Activated CD8-positive, alpha-beta memory T cell treated with anti-CD3 and anti-CD28 coated beads, Interleukin-2, amount 50 U/mL, for 1 hour (primary cell): ENCODE results near the gene KSR2.

Source experiments
- DNase-seq: peaks from one replicate; pipeline ENCODE4 v3.0.0-alpha.2; 2020; ENCODE audit errors: extremely low read depth

The KSR2 gene

DNA sequence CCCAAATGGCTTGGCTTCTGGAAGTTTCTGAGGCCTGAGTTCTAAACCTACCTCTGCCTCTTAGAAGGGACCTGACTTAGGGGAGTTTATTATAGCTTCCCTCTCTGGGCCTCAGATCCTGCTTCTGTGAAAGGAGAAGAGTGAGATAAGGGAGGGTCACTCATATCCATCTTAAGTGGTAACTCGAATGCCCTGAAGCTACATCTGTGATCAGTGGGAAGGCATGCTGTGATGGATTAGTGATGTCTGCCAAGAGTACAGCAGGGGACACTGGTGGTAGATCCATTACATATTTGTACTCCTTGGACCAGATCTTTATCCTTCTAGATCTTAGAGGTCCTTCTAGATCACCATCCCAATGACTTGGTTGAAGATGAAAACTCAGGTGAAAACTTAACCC is 509.6 kb downstream of the KSR2 start:
- no peak for DNase-seq

DNA sequence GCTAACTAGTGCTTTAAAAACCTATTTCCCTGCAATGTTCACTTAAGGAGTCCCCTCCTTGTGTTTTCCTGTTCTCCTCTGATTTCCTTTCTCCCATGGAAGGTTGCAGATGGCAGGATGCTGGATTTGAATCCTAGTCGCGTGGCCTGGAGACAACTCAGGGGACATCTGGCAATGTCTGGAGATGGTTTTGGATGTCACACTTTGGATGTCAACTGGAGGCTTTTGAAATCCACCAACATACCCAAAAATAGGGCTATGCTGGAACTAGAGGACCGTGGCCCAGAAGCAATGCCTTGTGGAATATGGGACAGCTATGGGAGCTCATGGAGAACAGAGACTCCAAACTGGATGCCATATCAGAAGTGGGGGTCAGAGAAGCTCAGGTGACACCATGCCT is 511.6 kb downstream of the KSR2 start:
- DNase-seq: no peak

GRCh38 chr12:117456076-117456475 is 512.7 kb downstream of the KSR2 start:
- no peak for DNase-seq

- DNase-seq: no peak
Measured at GRCh38 chr12:117453961-117454360, 514.8 kb downstream of the KSR2 start.

- no peak for DNase-seq
Measured at GRCh38 chr12:117452112-117452511, 516.7 kb downstream of the KSR2 start.

DNA sequence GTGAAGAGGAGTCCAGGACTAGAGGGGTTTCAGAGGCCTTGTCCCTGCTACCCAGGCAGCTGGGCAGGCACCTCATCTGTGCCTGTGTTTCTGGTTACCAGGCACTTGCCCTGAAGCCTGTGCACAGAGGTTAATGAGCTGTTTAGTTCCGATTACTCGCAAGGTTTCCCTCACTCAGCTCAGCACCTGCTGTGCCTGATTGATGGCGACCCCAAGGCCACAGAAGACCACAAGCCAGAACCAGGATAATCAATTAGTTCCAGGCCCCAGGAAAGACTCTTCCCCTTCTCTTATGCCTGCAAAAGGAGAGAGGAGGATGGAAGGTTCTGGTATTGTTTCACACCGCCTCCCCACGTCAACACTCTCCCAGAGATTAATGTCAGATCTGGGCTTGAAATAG is 518.6 kb downstream of the KSR2 start:
- DNase-seq: no peak

GRCh38 chr12:117447665-117448366 is 521.0 kb downstream of the KSR2 start:
- DNase-seq: no peak

- DNase-seq: no peak
Measured at GRCh38 chr12:117444781-117445180, 524.0 kb downstream of the KSR2 start.

DNA sequence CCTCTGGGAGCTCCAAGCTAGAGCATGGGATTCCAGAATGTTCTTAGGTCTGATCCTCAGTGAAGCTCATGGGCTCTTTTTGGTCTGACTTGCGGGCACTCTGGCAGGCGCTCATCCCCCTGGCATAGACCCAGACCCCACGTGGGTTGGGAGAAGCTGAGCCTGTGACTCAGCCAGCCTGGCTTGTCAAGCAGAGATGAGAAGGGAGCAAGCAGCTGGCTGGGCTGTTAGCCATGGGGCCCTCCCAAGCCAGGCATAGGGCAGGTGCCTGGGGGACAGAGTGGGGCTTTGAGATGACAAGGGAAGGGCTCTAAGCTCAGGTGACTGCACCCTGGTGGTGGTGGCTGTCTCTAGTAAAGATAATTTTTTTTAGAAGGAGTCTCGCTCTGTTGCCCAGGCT is 527.0 kb downstream of the KSR2 start:
- DNase-seq: no peak

GRCh38 chr12:117440384-117440783 is 528.4 kb downstream of the KSR2 start:
- DNase-seq: no peak

DNA sequence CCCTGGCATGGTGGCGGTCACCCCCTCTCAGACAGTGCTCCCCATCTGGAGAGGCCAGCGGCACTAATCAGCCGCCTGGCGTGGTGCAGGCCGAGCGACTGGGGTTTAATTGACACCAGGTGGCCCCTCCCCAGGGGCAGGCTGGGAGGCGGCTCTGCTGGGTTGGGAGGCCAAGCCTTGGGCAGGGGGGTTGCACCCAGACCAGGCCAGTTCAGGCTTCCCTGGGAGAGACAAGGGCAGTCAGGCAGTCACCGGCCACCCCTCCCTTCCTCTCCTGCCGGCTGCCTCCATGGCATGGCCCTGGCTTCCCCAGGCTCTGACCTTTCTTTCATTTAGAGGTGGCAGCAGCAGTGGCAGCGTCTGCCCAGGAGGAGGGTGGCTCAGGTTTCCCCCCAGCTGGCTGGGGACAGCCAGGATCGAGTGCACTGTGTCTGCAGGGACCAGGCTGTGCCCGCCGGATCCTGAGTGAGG is 529.2 kb downstream of the KSR2 start:
- no peak for DNase-seq

DNA sequence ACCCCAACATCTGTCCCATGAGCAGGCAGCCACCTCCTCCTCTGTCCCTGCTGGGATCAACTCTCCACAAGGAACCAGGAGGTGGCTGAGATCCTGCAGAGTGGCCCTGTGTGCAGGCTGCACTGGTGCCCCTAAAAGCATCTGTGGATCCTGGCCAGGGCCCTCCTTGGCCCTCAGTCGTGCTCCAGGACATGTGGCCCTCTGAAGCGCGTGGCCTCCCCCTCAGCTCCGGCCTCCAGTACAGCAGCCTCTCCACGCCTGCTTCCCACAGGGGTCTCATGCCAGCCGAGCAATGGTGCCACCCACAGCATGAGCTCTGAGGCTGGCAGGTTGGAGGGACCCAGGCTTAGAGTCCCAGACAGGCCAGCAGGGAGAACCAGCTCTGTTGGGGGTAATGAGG is 530.0 kb downstream of the KSR2 start:
- DNase-seq: no peak

- DNase-seq: no peak
Measured at GRCh38 chr12:117437516-117438255, 531.1 kb downstream of the KSR2 start.

GRCh38 chr12:117433878-117434277 is 534.9 kb downstream of the KSR2 start:
- no peak for DNase-seq

DNA sequence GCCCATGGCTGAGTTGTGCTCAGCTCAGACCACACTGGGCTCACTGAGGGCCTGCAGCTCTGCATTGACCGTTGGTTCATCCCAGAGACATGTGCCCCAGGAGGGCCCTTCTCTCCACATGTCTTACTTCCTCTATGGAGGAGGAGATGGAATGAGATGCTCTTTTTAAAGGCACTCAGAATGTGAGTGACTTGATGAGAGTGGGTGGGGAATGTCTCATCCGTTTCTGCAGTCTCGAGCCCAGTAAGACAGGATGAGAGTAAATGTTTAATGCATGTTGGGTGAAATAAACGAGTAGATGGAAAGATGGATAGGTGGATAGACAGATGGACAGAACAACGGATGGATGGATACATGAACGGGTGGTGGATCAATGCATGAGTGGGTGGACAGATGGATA is 538.5 kb downstream of the KSR2 start:
- DNase-seq: no peak

DNA sequence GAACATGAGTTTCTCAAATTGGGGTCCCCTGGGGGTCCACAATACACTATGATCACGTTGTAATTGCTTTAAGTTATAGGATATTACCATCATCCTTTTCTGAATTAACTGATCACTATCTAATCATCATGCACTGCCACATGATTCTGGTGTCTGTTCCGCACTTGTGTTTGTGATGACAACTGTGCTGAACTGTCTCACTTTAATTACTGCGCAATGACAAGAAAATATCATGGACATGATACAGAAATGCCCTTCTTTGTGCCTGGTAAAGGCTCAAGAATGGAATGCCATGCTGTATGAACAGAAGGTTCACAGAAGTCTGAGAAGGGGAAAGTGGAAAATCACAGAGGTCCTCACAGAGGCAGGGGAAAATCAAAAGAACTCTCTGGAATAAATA is 541.6 kb downstream of the KSR2 start:
- DNase-seq: no peak

- no peak for DNase-seq
Measured at GRCh38 chr12:117421987-117422386, 546.8 kb downstream of the KSR2 start.

DNA sequence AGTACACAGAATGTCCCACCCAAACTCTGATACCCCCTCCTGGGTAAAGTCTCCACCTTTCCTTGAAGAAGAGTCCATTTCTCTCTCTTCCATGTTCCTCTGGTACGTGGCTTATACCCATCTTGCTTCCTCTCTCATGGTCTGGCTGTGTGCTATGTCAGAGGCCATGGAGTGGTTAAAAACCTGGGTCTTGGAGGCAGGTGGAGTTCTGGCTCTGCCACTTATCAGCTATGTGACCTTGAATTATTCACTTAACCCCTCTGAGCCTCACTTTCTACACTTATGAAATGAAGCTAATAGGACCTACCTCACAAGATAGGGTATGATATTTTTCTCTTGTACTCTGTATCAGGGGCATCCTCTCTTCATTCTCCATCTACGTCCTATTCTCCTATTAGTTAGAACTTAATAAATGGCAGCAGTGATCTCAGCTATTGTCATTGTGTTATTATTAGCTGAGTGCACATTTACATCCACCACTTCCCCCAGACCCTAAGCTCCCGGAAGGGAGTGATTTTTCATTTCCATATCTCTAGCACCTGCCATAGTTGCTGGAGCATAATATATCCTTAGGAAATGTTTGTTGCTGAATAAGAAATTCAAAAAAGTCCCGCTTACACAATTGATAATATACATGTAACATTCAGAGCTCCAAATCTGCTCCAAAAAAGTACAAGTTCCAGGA is 547.6 kb downstream of the KSR2 start:
- DNase-seq: no peak

DNA sequence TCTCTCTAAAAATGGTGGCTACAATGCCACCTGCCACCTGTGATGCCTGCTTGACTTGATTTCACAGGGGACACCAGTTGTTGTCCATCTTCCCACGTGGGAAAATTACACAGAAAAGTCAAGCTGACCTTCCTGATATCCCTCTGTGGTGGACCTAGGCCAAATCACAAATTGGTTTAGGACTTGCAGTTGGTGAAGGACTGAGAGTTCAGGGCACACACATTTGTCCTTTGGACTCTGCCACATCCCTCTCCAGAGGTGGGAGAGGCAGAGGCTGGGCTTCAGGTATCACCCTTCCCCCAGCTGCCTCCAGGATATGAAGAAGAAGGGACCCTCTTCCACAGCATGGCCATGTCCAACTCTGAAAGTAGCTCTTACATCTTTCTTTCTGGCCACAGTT is 551.8 kb downstream of the KSR2 start:
- no peak for DNase-seq

DNA sequence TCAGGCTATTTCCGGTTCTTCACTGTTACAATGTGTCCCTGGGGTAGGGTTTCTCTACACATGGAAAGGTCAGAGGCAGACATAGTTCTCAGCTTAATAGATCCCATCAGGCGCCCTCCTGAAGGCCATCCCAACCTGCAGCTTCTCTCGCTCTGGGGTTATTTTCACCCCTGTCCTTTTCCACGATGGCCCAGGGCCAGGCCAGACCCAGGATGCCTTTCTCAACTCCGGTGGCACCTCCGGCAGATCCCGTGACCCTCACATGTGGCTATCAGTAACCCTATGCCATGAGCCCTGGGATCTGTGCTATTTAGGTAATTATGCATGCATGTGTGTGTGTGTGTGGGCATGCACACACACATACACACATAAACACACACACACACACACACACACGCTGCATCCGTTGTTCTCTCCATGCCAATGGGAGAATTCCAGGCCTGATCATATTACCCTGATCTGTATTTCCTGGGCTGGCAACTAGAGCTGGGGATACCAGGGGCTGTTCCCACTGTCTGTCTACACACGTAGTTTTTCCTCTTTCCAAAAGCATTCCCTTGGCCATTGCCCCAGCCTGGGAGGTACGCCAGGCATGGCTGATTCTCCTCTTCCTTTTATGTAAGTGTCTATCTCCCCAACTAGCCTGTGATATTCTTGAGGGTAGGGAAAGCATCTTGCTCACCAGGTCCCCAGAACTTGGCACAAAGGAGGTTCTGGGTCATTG is 556.2 kb downstream of the KSR2 start:
- no peak for DNase-seq

- DNase-seq: no peak
Measured at GRCh38 chr12:117409286-117409685, 559.5 kb downstream of the KSR2 start.

DNA sequence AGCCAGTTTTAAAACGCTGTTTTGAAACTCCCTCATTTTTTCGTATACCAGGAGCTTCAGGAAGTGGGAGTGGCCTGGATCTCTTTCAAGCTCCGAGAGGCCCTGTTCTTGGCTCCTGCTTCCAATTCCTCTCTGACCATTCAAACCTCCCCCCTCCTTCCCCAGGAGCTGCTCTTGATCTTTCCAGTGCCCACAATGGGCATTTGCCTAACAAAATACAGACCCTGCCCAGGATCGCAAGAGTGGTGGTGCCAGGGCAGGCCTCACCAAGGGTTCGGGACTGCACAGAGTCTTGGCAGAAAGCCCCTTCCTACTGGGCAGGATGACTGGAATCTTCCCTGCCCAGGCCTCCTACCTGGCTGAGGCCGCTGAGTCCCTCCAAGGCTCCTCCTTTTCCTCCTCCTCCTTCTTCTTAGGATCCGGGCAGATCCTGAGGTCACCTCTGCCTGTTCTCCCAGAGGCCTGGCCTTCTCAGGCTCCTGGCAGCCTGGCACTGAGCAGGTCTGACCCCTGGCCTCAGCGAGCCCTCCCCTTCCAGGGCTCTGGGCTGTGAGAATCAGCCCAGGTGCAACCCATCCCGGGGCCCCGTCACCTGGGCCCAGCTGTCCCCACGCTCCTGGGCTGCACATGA is 560.5 kb downstream of the KSR2 start:
- DNase-seq: no peak
